IPS DF 19.7 (cell line): ENCODE results near the gene ADGRL3.

ENCODE experiments used
- DNase-seq: peaks from one replicate; pipeline ENCODE4 v3.0.0-alpha.2; 2013; ENCODE audit warnings: low read depth, low spot score

Gene ADGRL3

GRCh38 chr4:61549336-61549735 is 349.2 kb downstream of the ADGRL3 start:
- no peak for DNase-seq

- no peak for DNase-seq
These were observed 353.5 kb downstream of the ADGRL3 start for GRCh38 chr4:61553557-61554125.

GRCh38 chr4:61555789-61556188 is 355.7 kb downstream of the ADGRL3 start:
- DNase-seq: no peak

GRCh38 chr4:61556277-61556676 is 356.2 kb downstream of the ADGRL3 start:
- DNase-seq: no peak

GRCh38 chr4:61559396-61559795 is 359.3 kb downstream of the ADGRL3 start:
- DNase-seq: no peak

- DNase-seq: no peak
These were observed 360.9 kb downstream of the ADGRL3 start for GRCh38 chr4:61561028-61561427.

GRCh38 chr4:61571761-61572559 is 371.8 kb downstream of the ADGRL3 start:
- no peak for DNase-seq

- no peak for DNase-seq
These were observed 375.7 kb downstream of the ADGRL3 start for GRCh38 chr4:61575796-61576195.

- no peak for DNase-seq
These were observed 379.7 kb downstream of the ADGRL3 start for GRCh38 chr4:61579786-61580185.

- DNase-seq: no peak
These were observed 380.7 kb downstream of the ADGRL3 start for GRCh38 chr4:61580721-61581377.

- DNase-seq: no peak
These were observed 383.6 kb downstream of the ADGRL3 start for GRCh38 chr4:61583696-61584095.

GRCh38 chr4:61588621-61589402 is 388.7 kb downstream of the ADGRL3 start:
- no peak for DNase-seq

- DNase-seq: no peak
These were observed 390.8 kb downstream of the ADGRL3 start for GRCh38 chr4:61590881-61591280.

- no peak for DNase-seq
These were observed 396.6 kb downstream of the ADGRL3 start for GRCh38 chr4:61596606-61597340.

- no peak for DNase-seq
These were observed 403.0 kb downstream of the ADGRL3 start for GRCh38 chr4:61603086-61603485.

GRCh38 chr4:61604054-61604453 is 403.9 kb downstream of the ADGRL3 start:
- DNase-seq: no peak

- no peak for DNase-seq
These were observed 405.9 kb downstream of the ADGRL3 start for GRCh38 chr4:61605984-61606383.

- DNase-seq: no peak
These were observed 414.1 kb downstream of the ADGRL3 start for GRCh38 chr4:61614231-61614630.

GRCh38 chr4:61619528-61619927 is 419.4 kb downstream of the ADGRL3 start:
- no peak for DNase-seq

- no peak for DNase-seq
These were observed 428.2 kb downstream of the ADGRL3 start for GRCh38 chr4:61628282-61628681.

GRCh38 chr4:61628727-61629126 is 428.6 kb downstream of the ADGRL3 start:
- no peak for DNase-seq
